Measurements from ENCODE around the gene SLC41A1. TPM values are rescaled to one million over a fixed set of nuclear protein-coding genes. Genes with fewer than 3 reads are reported as not detected.

The SLC41A1 gene
- total and polyA plus RNA-seq, 2 donors (not counting 3 experiments of a cell fraction or from before 2014, with no cell fraction given): 21.7 to 22.0 TPM

GRCh38 chr1:205851993-205852392 is 39.0 kb upstream of the SLC41A1 start:
- no peak for FAIRE-seq
- POLR2A ChIA-PET: no interaction called here

More at GRCh38 chr1:205851993-205852392, 39.0 kb upstream of the SLC41A1 start:
- Histone ChIP-seq H3K9ac (replicated peaks; ENCODE audit: extremely low read depth, insufficient read depth, low read length) (no peak overlapping the region), H3K36me3 (ENCODE audit: control insufficient read depth in 2 of 2, extremely low read depth in 1 of 2, insufficient read depth in 2 of 2, low read length in 2 of 2) (no peaks in the 10 kb centered on the region), H3K4me1 (ENCODE audit: control insufficient read depth, extremely low read depth, insufficient read depth, low read length) (no peaks in the 10 kb centered on the region), H3K4me2 (ENCODE audit: insufficient read depth, low read length) (no peak overlapping the region), H3K27ac (ENCODE audit: insufficient read depth, low read depth, low read length) (no peak overlapping the region), H4K20me1 (replicated peaks; ENCODE audit: control insufficient read depth, extremely low read depth, insufficient read depth, low read length) (no peaks in the 10 kb centered on the region), H2AFZ (ENCODE audit: low read depth, low read length) (no peak overlapping the region), H3K4me3 (replicated peaks in 1 of 3; ENCODE audit: insufficient read depth in 1 of 3, low read depth in 1 of 3, low read length in 3 of 3) (no peak overlapping the region), H3K79me2 (ENCODE audit: control insufficient read depth, insufficient read depth, low read length) (no peaks in the 10 kb centered on the region), H3K27me3 (ENCODE audit: control insufficient read depth in 2 of 2, insufficient read depth in 2 of 2, low read length in 2 of 2) (peaks cover 0 to 12% of the 10 kb centered on the region in 2 experiments), H3K9me1 (replicated peaks; ENCODE audit: control insufficient read depth, extremely low read depth, insufficient read depth, low read length) (no peaks in the 10 kb centered on the region), H3K9me3 (replicated peaks; ENCODE audit: control insufficient read depth, insufficient read depth, low read length) (no peaks in the 10 kb centered on the region)
- CTCF ChIA-PET: interaction anchor here (0.9 kb wide), 1 partner anchor 12 kb away, joined by 3 read pairs; no protein-coding TSS in a partner anchor
- TF ChIP-seq POLR2AphosphoS5 (IDR thresholded peaks at IDR 0.05; ENCODE audit: insufficient read depth, low read depth, low read length): no peak
- TF ChIP-seq MAX (IDR thresholded peaks at IDR 0.05; ENCODE audit: insufficient read depth, insufficient read length): no peak
- no peak for TF ChIP-seq POLR2A (IDR thresholded peaks at IDR 0.05; ENCODE audit: low read depth, low read length)
- no peak for TF ChIP-seq JUN (IDR thresholded peaks at IDR 0.05; ENCODE audit: borderline replicate concordance, insufficient read depth, insufficient read length, low read depth)
- no peak for TF ChIP-seq GATA2 (IDR thresholded peaks at IDR 0.05; ENCODE audit: insufficient read depth, insufficient read length, low read depth, low read length)
- no peak for TF ChIP-seq FOS (IDR thresholded peaks at IDR 0.05; ENCODE audit: borderline replicate concordance, insufficient read depth, low read length)
- TF ChIP-seq EZH2 (IDR thresholded peaks at IDR 0.05; ENCODE audit: borderline replicate concordance, low read depth, low read length, severe bottlenecking): no peak
- no peak for TF ChIP-seq CTCF (IDR thresholded peaks at IDR 0.05; ENCODE audit: extremely low read depth in 1 of 2, insufficient read depth in 1 of 2, low read depth in 1 of 2, low read length in 2 of 2)
- DNase-seq (ENCODE audit: low read depth, low spot score): no peak
- intact Hi-C loops (cut with micrococcal nuclease): no loop called here
- BruUV-seq (replicated peaks): no TSS peak
- dilution Hi-C loops (cut with MboI; ENCODE audit: extremely low pct_ligation_motif_present, low sequenced_read_pairs): no loop called here
